ENCODE data around the gene HCN3.

The HCN3 gene

DNA sequence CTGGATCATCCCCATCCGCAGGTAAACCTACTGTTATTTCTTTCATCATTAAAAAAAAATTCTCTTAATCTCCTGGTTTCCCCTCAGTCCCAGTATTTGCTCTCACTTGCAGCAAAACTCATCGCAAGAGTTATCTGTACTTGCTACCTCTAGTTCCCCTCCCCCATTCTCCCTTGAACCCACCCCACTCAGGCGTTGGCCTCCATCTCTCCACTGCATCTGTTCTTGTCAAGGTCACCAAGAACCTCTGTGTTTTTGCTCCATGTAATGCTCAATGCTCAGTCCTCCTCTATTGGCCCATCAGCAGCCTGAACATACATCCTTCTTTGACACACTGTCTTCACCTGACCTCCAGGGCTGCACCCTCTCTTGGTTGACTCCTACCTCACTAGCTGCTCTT is 19.4 kb downstream of the HCN3 start:
- H3K9me3 ChIP-seq (ENCODE audit: severe bottlenecking): no peaks in the 10 kb centered on the region
- TF ChIP-seq, protein P1, sequence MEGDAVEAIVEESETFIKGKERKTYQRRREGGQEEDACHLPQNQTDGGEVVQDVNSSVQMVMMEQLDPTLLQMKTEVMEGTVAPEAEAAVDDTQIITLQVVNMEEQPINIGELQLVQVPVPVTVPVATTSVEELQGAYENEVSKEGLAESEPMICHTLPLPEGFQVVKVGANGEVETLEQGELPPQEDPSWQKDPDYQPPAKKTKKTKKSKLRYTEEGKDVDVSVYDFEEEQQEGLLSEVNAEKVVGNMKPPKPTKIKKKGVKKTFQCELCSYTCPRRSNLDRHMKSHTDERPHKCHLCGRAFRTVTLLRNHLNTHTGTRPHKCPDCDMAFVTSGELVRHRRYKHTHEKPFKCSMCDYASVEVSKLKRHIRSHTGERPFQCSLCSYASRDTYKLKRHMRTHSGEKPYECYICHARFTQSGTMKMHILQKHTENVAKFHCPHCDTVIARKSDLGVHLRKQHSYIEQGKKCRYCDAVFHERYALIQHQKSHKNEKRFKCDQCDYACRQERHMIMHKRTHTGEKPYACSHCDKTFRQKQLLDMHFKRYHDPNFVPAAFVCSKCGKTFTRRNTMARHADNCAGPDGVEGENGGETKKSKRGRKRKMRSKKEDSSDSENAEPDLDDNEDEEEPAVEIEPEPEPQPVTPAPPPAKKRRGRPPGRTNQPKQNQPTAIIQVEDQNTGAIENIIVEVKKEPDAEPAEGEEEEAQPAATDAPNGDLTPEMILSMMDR (IDR thresholded peaks at IDR 0.05; ENCODE audit: poor library complexity, severe bottlenecking): no peak
- no peaks in the 10 kb centered on the region for H3K4me1 ChIP-seq (ENCODE audit: insufficient read depth, poor library complexity, severe bottlenecking)
- ATAC-seq (ENCODE audit: low read depth) (no peak), DNase-seq (ENCODE audit: low spot score) (no peak)
- peaks cover 7% of the 10 kb centered on the region for H3K27me3 ChIP-seq (ENCODE audit: insufficient read depth, poor library complexity, severe bottlenecking)
- H3K36me3 ChIP-seq (ENCODE audit: low read depth): no peaks in the 10 kb centered on the region
- H3K4me3 ChIP-seq (ENCODE audit: severe bottlenecking): no peak overlapping the region
- no peak overlapping the region for H3K27ac ChIP-seq (ENCODE audit: poor library complexity, severe bottlenecking)

GRCh38 chr1:155297384-155297783 is 20.1 kb downstream of the HCN3 start:
- Histone ChIP-seq H3K4me3 (ENCODE audit: severe bottlenecking) (no peak overlapping the region), H3K9me3 (ENCODE audit: severe bottlenecking) (no peaks in the 10 kb centered on the region)
- TF ChIP-seq, protein P1 (IDR thresholded peaks at IDR 0.05; ENCODE audit: poor library complexity, severe bottlenecking): no peak

GRCh38 chr1:155300024-155300423 is 22.8 kb downstream of the HCN3 start:
- Histone ChIP-seq H3K27ac (ENCODE audit: poor library complexity, severe bottlenecking) (no peak overlapping the region), H3K27me3 (ENCODE audit: insufficient read depth, poor library complexity, severe bottlenecking) (peaks cover under 1% of the 10 kb centered on the region), H3K9me3 (ENCODE audit: severe bottlenecking) (no peaks in the 10 kb centered on the region), H3K4me1 (ENCODE audit: insufficient read depth, poor library complexity, severe bottlenecking) (no peaks in the 10 kb centered on the region), H3K4me3 (ENCODE audit: severe bottlenecking) (no peak overlapping the region), H3K36me3 (ENCODE audit: low read depth) (no peaks in the 10 kb centered on the region)
- DNase-seq (ENCODE audit: low spot score) (no peak), ATAC-seq (ENCODE audit: low read depth) (no peak)
- TF ChIP-seq, protein P1 (IDR thresholded peaks at IDR 0.05; ENCODE audit: poor library complexity, severe bottlenecking): no peak

More at GRCh38 chr1:155297384-155297783, 20.1 kb downstream of the HCN3 start:
- DNase-seq (ENCODE audit: low spot score) (no peak), ATAC-seq (ENCODE audit: low read depth) (no peak)
- no peaks in the 10 kb centered on the region for H3K4me1 ChIP-seq (ENCODE audit: insufficient read depth, poor library complexity, severe bottlenecking)
- H3K27ac ChIP-seq (ENCODE audit: poor library complexity, severe bottlenecking): no peak overlapping the region
- H3K36me3 ChIP-seq (ENCODE audit: low read depth): no peaks in the 10 kb centered on the region
- H3K27me3 ChIP-seq (ENCODE audit: insufficient read depth, poor library complexity, severe bottlenecking): peaks cover 7% of the 10 kb centered on the region

DNA sequence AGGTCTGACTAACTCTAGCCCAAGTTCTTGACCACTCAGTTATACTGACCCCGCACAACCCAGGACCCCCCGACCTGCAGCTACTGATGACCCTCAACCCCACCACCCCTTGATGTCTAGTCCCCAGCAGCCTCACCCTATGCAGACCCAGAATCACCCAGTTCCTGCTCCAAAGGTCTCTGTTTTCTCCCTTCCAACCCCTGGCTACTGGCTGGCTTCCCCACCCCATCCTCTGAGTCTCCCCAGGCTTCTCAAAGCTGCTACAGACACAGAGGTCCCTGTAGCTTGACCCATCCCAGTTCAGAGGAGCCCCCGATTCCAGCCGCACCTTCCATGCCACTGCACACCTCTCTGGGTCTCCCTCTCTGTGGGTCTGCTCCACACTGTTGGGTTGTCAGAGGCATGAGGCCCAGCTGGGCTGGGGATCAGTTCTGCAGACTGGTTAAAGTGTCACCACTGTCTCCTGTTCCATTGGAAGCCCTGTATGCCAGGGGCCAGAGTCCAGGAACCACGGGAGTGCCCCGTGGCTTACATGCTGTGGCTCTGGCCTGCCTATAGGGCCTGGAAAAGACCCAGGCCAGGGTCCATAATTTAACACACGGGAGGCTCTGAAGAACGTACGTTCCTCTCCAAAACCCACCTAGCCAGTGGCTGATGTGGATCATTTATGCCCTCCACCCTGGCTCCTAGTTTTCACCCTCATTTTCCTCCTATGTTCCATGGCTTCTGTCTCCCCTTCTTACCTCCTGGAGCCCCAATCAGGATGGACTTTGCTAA is 23.5 kb downstream of the HCN3 start:
- DNase-seq (ENCODE audit: low spot score) (no peak), ATAC-seq (ENCODE audit: low read depth) (no peak)
- Histone ChIP-seq H3K36me3 (ENCODE audit: low read depth) (no peaks in the 10 kb centered on the region), H3K4me1 (ENCODE audit: insufficient read depth, poor library complexity, severe bottlenecking) (no peaks in the 10 kb centered on the region), H3K27me3 (ENCODE audit: insufficient read depth, poor library complexity, severe bottlenecking) (no peaks in the 10 kb centered on the region), H3K27ac (ENCODE audit: poor library complexity, severe bottlenecking) (no peak overlapping the region), H3K9me3 (ENCODE audit: severe bottlenecking) (no peaks in the 10 kb centered on the region), H3K4me3 (ENCODE audit: severe bottlenecking) (no peak overlapping the region)
- TF ChIP-seq, protein P1 (IDR thresholded peaks at IDR 0.05; ENCODE audit: poor library complexity, severe bottlenecking): no peak

DNA sequence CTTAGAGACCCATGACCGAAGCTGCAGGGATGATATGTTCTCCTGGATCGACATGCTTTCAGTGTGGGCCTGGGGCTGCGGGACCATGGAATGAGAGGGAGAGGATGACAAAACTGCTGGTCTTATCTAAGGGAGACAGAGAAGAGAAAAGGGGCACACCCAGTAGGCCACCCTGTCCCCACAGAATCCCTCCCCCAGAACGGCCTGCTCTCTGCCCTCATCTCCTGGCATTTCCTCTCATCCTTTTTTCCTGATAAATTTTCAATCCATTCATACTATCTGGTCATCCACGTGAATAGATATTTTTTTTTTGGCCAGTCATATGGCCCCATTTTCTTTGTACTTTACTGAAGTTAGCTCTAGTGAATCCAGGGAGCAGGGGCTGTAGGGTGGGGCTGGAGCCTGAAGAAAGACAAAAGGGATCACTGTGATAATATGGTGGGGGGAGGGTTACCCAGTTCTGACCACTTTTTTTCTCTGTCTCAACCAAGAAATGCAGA is 24.1 kb downstream of the HCN3 start, which contains the start of gene PKLR:
PKLR (minus strand) TSS at position 97 of the 500 bp plus-strand sequence; CDS start at position 54, 43 bp downstream.
- ATAC-seq (ENCODE audit: low read depth) (no peak), DNase-seq (ENCODE audit: low spot score) (no peak)
- TF ChIP-seq, protein P1 (IDR thresholded peaks at IDR 0.05; ENCODE audit: poor library complexity, severe bottlenecking): no peak
- no peaks in the 10 kb centered on the region for H3K27me3 ChIP-seq (ENCODE audit: insufficient read depth, poor library complexity, severe bottlenecking)
- no peaks in the 10 kb centered on the region for H3K4me1 ChIP-seq (ENCODE audit: insufficient read depth, poor library complexity, severe bottlenecking)
- H3K4me3 ChIP-seq (ENCODE audit: severe bottlenecking): no peak within 1 kb of the TSS
- H3K27ac ChIP-seq (ENCODE audit: poor library complexity, severe bottlenecking): no peak within 1 kb of the TSS
- no peaks in the 10 kb centered on the region for H3K36me3 ChIP-seq (ENCODE audit: low read depth)
- no peaks in the 10 kb centered on the region for H3K9me3 ChIP-seq (ENCODE audit: severe bottlenecking)

Measured in RWPE2 (cell line).